GM10266 (cell line): Measurements from ENCODE around the gene USP10.

Experiments
- DNase-seq: peaks from one replicate; pipeline ENCODE4 v3.0.0; 2012; ENCODE audit errors: extremely low spot score
- CTCF ChIP-seq: IDR thresholded peaks from 2 replicates; pipeline ENCODE4 v1.5.1; 2012; ENCODE audit warnings: mild to moderate bottlenecking, low read depth; ENCODE audit not compliant: control insufficient read depth, insufficient read depth; ENCODE audit errors: missing control alignments

Gene USP10

GRCh38 chr16:84753412-84754326 is 53.9 kb downstream of the USP10 start:
- peak; percentile 3 for TF ChIP-seq CTCF
- no peak for DNase-seq

GRCh38 chr16:84754353-84754856 is 54.6 kb downstream of the USP10 start:
- DNase-seq, result peak; percentile 72
- TF ChIP-seq CTCF, result peak; percentile 84

GRCh38 chr16:84754956-84755672 is 55.3 kb downstream of the USP10 start:
- TF ChIP-seq CTCF, result no peak
- DNase-seq, result no peak

- no peak for DNase-seq
- TF ChIP-seq CTCF, result no peak
Observed at GRCh38 chr16:84756830-84757229, 57.0 kb downstream of the USP10 start.

- TF ChIP-seq CTCF, result no peak
Observed at GRCh38 chr16:84758627-84759026, 58.8 kb downstream of the USP10 start.

GRCh38 chr16:84759061-84759460 is 59.3 kb downstream of the USP10 start:
- no peak for DNase-seq
- TF ChIP-seq CTCF, result no peak

More at GRCh38 chr16:84758627-84759026, 58.8 kb downstream of the USP10 start:
- no peak for DNase-seq

- no peak for TF ChIP-seq CTCF
- no peak for DNase-seq
Observed at GRCh38 chr16:84759906-84760305, 60.1 kb downstream of the USP10 start.
